Mucosa of rectum (tissue), 2 donors: ENCODE data around the gene SLC22A13.
"Not testable (repeated sequence)": the region's sequence is repeated elsewhere in the genome, so short reads cannot be mapped to it uniquely, and the experiment has no call there.

ENCODE experiments used
- H3K27ac ChIP-seq, 2 donors: one replicate each; pipeline ENCODE4 v1.7.0; 2013; ENCODE audit warnings: inconsistent platforms in 2 of 2, low read depth in 2 of 2, low read length in 2 of 2
- H3K27me3 ChIP-seq, 2 donors: one replicate each; pipeline ENCODE4 v1.7.0; 2013; ENCODE audit warnings: low read length in 2 of 2; ENCODE audit not compliant: control insufficient read depth in 2 of 2, insufficient read depth in 2 of 2
- H3K36me3 ChIP-seq, 2 donors: one replicate each; pipeline ENCODE4 v1.7.0; 2013; ENCODE audit warnings: low read length in 2 of 2; ENCODE audit not compliant: control insufficient read depth in 2 of 2, insufficient read depth in 2 of 2
- H3K4me1 ChIP-seq, 2 donors: one replicate each; pipeline ENCODE4 v1.7.0; 2013; ENCODE audit warnings: low read length in 2 of 2, mild to moderate bottlenecking in 1 of 2; ENCODE audit not compliant: control insufficient read depth in 2 of 2, insufficient read depth in 2 of 2
- H3K4me3 ChIP-seq, 2 donors: one replicate each; pipeline ENCODE4 v1.7.0; 2013; ENCODE audit warnings: low read length in 2 of 2
- H3K9ac ChIP-seq, 2 donors: one replicate each; pipeline ENCODE4 v1.7.0; 2013; ENCODE audit warnings: low read length in 2 of 2, low read depth in 1 of 2, mild to moderate bottlenecking in 1 of 2
- H3K9me3 ChIP-seq, 2 donors: one replicate each; pipeline ENCODE4 v1.7.0; 2013; ENCODE audit warnings: low read length in 2 of 2; ENCODE audit not compliant: control insufficient read depth in 2 of 2
- donor health status: healthy.
- donor health status: Normal muscosa, but diverticular disease.

Gene SLC22A13

DNA sequence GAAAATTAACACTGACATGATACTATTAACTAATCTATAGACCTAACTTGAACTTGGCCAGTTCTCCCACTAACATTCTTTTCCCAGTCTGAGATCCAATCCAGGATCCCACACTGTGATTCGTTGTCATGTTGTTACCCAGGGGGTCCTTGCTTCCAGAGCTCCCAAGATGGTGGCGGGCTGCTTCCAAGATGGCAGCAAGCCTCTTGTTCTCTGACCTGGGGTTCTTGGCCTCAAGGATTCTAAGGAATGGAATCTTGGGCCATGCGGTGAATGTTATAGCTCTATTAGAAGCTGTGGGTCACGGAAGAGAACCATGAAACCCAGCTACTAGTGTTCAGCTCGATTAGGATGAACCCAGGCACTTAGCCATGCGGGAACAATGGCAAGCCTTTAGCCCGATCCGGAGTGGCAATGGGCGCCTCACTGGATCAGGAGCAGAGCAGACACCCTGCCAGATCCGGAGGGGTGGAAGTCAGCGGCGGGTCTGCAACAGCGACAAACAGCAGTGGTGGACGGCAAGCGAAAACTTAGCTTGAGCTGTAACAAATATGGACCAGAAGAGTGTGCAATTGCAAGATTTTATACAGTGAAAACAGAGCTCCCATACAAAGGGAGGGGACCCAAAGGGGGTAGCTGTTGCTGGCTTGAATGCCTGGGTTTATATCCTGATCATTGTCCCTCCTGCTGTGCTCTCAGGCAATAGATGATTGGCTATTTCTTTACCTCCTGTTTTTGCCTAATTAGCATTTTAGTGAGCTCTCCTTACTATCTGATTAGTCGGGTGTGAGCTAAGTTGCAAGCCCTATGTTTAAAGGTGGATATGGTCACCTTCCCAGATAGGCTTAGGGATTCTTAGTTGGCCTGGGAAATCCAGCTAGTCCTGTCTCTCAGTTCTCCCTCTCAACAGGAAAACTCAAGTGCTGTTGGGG, 23.9 kb downstream of the SLC22A13 start:
- H3K27ac ChIP-seq = not testable (repeated sequence)

DNA sequence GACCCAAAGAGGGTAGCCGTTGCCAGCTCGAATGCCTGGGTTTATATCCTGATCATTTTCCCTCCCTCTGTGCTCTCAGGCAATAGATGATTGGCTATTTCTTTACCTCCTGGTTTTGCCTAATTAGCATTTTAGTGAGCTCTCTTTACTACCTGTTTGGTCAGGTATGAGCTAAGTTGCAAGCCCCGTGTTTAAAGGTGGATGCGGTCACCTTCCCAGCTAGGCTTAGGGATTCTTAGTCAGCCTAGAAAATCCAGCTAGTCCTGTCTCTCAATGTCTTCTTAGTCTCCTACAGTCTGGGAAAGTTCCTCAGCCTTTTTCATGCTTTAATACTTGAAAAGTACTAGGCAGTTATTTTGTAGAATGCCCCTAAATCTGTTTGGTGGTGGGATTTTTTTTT, 31.4 kb downstream of the SLC22A13 start:
- not testable (repeated sequence) for H3K4me1 ChIP-seq, H3K4me3 ChIP-seq, H3K27ac ChIP-seq, H3K36me3 ChIP-seq, H3K27me3 ChIP-seq, H3K9ac ChIP-seq, H3K9me3 ChIP-seq

More for the DNA sequence above, 23.9 kb downstream of the SLC22A13 start:
- H3K4me3 ChIP-seq, H3K4me1 ChIP-seq, H3K36me3 ChIP-seq, H3K27me3 ChIP-seq, H3K9ac ChIP-seq, H3K9me3 ChIP-seq: not testable (repeated sequence)

- H3K9me3 ChIP-seq = no peaks in the 10 kb centered on the region
- no peak overlapping the region for H3K4me3 ChIP-seq
- no peaks in the 10 kb centered on the region for H3K36me3 ChIP-seq
- H3K27ac ChIP-seq = no peak overlapping the region
- H3K9ac ChIP-seq = no peak overlapping the region
- no peaks in the 10 kb centered on the region for H3K4me1 ChIP-seq
- H3K27me3 ChIP-seq = no peaks in the 10 kb centered on the region
These were observed 31.9 kb downstream of the SLC22A13 start for GRCh38 chr3:38297537-38297936.

GRCh38 chr3:38297947-38298711, 32.5 kb downstream of the SLC22A13 start:
- H3K9me3 ChIP-seq = no peaks in the 10 kb centered on the region
- H3K27ac ChIP-seq = no peak overlapping the region
- H3K36me3 ChIP-seq = no peaks in the 10 kb centered on the region
- H3K4me3 ChIP-seq = no peak overlapping the region
- no peak overlapping the region for H3K9ac ChIP-seq
- no peaks in the 10 kb centered on the region for H3K27me3 ChIP-seq
- no peaks in the 10 kb centered on the region for H3K4me1 ChIP-seq

DNA sequence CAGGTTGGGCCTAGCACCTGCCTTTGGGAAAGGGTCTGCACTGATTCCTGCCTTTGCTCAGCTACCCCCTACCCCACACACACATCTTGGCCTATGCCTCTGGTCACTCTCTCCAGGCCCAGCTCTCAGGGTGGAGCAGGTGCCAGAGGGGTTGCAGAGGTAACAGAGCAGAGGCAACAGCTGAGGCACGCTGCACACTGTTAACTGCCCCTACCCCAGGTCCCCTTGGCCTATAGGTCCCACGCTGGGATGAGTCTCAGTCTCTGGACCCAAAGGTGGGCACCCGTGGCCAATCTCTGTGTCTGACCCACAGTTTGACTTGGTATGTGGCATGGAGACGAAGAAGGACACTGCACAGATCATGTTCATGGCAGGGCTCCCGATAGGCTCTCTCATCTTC, 41.3 kb downstream of the SLC22A13 start:
- Histone ChIP-seq H3K4me1 (no peaks in the 10 kb centered on the region), H3K36me3 (no peaks in the 10 kb centered on the region), H3K4me3 (no peak overlapping the region), H3K9ac (no peak overlapping the region), H3K27me3 (no peaks in the 10 kb centered on the region), H3K9me3 (no peaks in the 10 kb centered on the region), H3K27ac (no peak overlapping the region)

- H3K4me3 ChIP-seq = no peak overlapping the region
- H3K27me3 ChIP-seq = no peaks in the 10 kb centered on the region
- no peak overlapping the region for H3K27ac ChIP-seq
- no peaks in the 10 kb centered on the region for H3K36me3 ChIP-seq
- H3K9ac ChIP-seq = no peak overlapping the region
- H3K4me1 ChIP-seq = no peaks in the 10 kb centered on the region
- no peaks in the 10 kb centered on the region for H3K9me3 ChIP-seq
These were observed 42.0 kb downstream of the SLC22A13 start for GRCh38 chr3:38307599-38307998.

DNA sequence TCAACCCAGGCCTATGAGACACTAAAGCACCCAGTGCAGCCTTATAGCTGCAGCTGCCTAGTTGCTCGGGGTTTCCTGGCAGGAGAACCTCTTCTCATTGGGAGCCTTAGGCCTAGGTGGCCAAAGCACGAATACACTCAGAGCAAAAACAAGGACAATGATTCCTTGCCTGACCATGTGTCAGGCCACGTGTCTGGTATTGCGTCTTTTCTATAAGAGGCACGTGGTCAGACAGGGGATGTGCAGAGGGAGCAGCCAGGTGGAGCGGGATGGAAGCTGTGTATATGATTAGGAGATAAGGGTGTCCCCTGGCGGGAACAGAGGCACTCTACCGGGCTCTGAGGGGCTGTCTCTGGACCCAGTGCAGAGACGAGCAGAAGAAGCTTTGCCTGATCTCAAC, 42.8 kb downstream of the SLC22A13 start:
- no peaks in the 10 kb centered on the region for H3K4me1 ChIP-seq
- H3K36me3 ChIP-seq = no peaks in the 10 kb centered on the region
- no peak overlapping the region for H3K9ac ChIP-seq
- no peaks in the 10 kb centered on the region for H3K9me3 ChIP-seq
- H3K4me3 ChIP-seq = no peak overlapping the region
- H3K27ac ChIP-seq = no peak overlapping the region
- H3K27me3 ChIP-seq = no peaks in the 10 kb centered on the region

DNA sequence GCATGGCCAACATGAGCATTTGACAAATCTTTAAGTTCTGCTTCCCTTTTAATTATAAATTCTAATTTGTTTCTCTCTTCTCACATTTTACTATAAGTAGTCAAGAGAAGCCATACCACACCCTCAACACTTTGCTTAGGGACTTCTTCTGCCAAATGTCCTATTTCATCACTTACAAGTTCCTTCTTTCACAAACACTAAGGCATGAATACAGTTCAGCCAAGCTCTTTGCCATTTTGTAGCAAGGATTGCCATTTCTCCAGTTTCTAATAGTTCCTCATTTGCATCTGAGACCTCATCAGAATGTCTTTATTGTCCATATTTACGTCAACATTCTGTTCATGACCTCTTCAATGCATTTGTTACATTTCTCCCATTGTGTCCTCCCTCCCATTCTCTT, 45.9 kb downstream of the SLC22A13 start:
- Histone ChIP-seq H3K4me1 (no peaks in the 10 kb centered on the region), H3K4me3 (no peak overlapping the region), H3K27ac (no peak overlapping the region), H3K9me3 (no peaks in the 10 kb centered on the region), H3K27me3 (no peaks in the 10 kb centered on the region), H3K9ac (no peak overlapping the region), H3K36me3 (no peaks in the 10 kb centered on the region)

DNA sequence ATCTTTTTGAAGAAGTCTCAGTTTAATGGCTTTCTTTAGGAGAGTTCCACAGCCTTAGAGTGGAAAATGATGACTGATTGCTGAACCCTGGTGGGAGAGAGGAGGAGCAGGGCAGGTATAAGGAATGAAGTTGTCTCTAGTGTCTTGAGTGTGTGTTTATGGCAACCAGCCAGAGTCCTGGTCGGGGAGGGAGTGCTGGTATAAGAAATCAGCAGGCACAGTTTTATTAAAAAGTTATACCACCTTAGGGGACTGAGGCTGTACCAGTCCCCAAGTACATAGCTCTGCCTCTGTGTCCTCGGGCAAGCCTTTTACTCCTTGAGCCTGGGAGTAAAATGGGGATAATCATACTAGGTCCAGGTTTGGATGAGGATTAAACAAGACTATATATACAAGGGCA, 46.3 kb downstream of the SLC22A13 start:
- Histone ChIP-seq H3K9ac (no peak overlapping the region), H3K27ac (no peak overlapping the region), H3K4me3 (no peak overlapping the region), H3K36me3 (no peaks in the 10 kb centered on the region), H3K4me1 (no peaks in the 10 kb centered on the region), H3K9me3 (no peaks in the 10 kb centered on the region), H3K27me3 (no peaks in the 10 kb centered on the region)

DNA sequence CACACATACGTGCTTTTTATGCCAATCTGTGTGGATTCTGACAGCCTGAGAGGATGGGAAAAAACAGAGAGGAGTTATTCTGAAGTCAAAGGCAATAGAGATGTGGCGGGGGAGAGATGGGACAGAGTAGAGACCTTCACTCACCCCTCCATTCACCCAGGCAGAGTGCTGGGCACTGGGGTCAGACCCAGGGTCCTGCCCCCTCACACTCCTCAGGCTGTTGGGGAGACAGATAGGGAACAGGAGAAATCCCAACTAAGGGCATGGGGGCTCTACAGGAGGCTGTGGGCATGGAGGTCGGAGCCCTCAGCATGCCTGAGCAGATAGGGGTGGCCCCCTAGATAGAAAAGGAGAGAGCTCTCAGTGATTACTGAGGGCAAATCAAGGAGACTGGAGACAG, 46.7 kb downstream of the SLC22A13 start:
- no peak overlapping the region for H3K4me3 ChIP-seq
- H3K9ac ChIP-seq = no peak overlapping the region
- no peak overlapping the region for H3K27ac ChIP-seq
- H3K36me3 ChIP-seq = no peaks in the 10 kb centered on the region
- H3K27me3 ChIP-seq = no peaks in the 10 kb centered on the region
- no peaks in the 10 kb centered on the region for H3K4me1 ChIP-seq
- H3K9me3 ChIP-seq = no peaks in the 10 kb centered on the region
